MV-4-11 (cell line): ENCODE data around the gene PALM3.

Experiments
- DNase-seq: peaks from one replicate; lab custom pipeline; 2025; lab: John Stamatoyannopoulos, UW

Gene PALM3

DNA sequence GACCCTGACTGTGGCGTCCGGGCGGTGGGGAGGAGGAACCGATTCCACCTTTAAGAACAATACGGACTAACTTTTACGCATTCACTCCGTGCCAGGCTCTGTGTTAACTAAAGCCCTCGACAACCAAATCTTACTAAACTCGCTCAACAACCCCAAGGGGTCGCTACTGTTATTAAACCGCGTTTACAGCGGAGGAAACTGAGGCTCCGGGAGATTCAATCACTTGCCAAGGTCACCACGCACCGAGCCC lies 27.5 kb upstream of the PALM3 start:
- peak; percentile 69 for DNase-seq

DNA sequence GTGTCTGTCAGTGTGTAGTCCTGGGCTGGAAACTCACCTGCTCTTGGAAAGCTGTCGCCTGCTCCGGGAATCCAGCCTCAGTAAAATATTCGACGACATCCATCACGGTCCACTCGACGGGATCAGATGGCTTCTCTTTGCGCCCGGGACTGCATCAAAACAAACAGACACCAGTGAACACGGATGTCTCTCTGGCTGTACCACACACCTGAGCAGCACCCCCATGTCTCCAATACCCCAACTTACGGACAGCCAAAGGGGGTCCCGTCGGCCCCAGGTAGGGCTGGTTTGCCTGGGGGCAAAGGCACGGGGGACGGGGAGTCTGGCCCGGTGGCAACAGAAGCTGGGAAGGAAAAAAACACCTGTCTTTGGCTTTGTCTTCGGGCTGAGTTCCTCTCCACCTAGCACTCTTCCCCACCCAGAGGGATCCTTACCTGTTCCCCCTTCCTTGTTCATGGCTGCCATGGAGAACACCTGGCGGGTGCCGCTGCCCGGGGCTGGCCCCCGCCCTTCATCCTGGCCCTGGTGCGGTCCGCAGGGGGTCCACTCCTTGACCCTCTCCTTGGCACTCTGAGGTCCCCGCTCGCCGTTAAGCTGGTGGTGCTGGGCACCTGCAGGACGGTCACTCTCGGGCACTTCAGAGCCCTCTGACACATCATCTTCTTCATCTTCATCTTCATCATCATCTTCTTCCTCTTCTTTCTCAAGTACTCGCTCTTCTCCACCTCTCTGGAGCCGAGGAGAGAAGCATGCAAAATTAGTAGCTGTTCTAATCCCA lies 26.9 kb upstream of the PALM3 start:
- no peak for DNase-seq

DNA sequence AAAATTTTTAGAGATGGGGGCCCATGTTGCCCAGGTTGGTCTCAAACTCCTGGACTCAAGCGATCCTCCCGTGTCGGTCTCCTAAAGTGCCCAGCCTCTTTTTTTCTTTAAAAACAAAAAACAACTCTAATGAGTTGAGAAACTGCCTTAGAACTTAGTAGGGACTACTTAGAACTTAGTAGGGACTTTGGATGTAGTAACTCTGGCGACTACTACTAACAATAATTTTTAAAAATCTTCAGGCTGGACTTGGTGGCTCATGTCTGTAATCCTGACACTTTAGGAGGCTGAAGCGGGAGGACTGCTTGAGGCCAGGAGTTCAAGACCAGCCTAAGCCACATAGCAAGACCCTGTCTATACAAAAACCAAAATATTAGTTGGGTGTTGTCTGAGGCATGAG lies 24.2 kb upstream of the PALM3 start:
- DNase-seq, result no peak

DNA sequence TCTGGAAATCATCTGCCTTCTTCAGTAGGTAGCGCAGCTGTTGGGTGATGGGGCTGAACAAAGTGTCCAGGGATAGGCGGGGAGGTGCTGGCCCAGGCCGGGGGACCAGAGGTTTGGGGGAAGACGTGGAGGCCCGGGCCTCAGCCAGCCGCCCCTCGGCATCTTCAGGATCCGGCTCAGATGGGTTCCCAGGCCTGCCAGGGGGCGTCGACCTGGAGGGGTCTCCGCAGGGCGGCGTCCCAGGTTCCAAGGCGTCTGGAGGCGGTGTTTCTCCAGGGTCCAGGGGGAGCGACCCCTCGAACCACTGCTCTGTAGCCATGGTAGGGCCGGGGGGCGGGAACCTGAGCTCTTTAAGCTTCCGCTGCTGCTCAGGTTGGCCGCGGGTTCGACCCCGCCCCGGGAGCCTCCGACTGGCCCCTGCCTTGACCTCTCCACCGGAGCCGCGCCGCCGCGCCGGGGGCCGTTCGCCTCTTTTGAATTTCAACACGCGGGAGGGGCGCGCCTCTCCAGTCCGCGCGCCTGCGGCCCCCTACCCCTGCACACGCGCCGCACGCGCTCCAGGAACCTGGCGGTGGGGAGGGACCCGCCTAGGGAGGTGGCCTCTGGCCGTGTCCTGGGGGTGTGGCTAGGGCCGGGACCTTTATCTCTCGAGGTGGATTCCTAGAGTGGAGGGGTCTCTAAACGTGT lies 23.6 kb upstream of the PALM3 start, which contains the start of gene C19orf67:
Gene C19orf67, minus strand, starts transcription at position 475 of the 687 bp plus-strand sequence. Its CDS starts 156 bp downstream, at position 319.
- DNase-seq, result no peak

DNA sequence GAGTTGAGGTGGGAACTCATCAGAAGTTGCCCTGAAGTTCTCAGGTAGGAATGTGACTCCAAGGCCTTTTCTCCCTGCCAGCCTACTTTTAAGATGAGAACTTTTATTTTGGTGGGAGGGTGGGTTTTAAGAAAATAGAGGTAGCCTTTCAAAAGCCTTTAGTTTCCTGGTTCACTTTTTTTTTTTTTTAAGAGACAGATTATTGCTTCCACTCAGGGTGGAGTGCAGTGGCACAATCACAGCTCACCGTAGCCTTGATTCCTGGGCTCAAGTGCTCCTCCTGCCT lies 20.7 kb upstream of the PALM3 start:
- no peak for DNase-seq

DNA sequence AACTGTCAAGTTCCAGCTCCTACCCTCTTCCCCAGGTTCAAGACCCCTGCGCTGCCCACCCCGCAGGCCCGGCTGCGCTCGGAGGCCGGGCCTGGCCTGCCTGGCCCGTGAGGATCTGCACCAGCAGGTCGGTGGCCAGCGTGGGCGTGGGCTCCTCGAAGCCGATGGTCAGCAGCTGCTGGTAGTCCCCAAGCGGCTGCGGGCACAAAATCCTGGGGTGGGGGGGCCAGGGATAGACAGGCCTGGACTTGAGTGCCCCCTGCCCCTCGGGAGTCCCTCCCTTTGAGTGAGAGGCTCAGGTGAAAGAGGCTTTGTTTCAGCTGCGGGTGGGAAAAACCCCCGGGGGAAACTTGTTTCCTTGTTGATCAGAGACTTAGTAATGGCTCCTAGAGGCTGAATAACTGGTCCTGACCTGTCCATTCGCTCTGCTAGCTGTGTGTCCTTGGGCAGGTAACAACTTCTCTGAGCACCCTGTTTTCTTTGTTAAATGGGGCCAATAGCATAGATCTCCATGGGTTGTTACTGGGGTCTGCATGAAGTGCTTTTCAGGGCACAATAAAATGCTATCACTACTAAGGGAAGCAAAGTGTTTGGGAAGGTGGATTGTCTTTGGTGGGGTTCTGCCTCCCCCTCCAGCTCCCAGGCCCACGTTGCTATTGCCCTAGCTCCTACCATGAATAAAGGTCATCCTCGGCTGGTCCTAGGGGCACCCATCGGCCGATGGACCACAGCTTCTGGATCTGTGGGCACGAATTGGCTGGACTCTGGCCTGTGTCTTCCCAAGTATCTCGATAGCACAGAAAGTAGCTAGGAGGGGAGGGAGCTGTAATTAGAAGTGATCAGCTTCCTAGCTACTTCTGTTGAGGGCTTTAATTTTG lies 20.2 kb upstream of the PALM3 start:
- DNase-seq, result no peak

DNA sequence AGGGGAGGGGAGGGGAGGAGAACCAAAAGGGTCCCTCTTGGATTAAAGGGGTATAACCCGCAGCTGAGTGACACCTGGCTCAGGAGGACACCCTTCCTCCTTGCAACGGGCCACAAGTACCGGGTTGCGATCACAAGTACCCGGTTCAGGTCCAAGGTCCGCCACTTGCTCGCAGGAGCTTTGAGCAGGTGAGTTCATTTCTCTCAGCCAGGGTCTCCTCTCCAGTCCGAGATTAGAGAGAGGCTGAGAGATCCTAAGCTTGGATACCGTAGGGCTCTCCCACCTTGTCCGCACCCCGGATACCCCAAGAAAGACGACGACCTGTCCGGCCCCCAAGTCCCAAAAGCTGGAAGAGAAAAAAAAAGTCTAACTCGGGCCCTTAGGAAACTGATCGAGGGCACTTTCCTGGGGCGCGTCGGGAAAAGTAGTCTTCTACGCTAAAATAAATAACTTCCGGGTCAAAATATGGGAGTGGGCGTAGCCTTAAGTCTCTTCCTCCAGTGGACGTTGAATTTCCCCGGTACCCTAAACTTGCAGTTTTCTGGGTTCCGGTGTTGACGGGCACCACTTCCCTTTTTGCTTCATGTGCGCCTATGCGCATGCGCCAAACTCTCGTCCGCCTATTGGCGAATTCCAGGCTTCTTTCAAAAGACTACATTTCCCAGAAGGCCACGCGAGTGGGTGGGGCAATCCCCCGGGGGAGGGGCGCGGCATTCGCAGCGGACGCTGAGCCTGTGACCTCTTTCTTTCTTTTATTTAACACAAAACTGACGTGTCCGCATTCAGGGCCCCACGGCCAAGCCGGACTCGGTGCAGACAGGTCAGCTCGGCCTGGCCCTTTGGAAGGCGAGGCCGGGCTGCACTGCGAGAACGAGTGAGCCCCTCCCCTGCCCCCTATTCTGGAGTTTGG lies 19.3 kb upstream of the PALM3 start:
- peak; percentile 100 for DNase-seq

DNA sequence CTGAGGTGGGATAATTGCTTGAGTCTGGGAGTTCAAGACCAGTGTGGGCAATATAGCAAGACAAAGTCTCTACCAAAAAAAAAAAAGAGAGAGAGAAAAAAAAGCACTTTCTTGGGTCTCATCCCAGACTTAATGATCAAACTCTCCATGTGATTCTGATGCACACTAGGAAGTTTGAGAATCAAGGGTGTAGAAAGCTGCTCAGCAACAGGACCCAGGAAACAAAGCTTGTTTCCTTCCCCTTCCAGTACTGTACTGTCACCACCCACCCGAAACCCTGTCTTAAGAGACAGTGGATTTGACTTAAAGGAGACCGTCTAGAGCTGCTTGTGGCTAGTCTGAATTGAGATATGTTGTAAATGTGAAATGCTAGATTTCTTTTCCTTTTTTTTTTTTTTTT lies 16.5 kb upstream of the PALM3 start:
- peak; percentile 61 for DNase-seq

DNA sequence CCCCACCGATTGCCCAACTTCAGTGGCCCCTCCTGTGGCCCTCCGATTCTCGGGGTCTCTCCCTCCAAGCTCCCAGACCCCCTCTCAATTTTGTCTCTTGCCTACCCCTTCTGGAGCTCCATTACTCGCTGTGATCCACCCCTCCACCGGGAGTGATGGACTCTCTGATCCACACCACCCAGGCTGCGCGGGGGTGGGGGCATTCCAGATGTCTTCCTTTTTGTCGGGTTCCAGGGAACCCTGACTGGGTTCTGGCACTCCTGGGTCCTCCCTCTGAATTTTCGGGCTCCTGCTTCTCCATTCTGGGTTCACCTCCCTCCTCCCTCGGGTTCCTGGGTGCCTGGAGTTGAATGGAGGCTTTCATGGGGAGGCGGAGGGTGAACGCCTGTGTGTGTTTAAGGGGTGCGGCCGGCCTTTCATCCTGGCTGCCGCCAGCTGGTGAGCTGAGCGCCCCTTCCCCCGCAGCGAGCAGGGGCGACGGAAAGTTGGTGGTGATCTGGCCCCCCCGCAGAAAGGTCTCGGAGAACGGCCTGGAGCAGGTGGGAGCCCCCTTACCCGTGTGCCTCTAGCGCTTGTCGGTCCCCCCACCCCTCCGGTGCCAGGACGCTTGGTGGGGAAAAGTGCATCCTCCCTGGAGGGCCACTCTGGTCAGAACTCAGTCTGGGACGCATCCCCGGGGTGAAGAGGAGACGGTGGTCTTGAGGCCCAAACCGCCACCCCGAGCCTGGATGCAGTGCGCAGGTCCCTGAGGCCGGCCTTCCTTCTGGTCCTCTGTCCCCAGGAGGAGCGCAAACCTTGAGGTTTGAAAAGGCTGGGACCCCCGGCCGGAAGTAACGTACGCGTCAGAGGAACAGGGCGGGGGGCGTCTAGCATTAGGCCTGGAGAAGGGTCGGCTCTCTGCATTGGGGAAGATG lies 12.3 kb upstream of the PALM3 start:
- DNase-seq, result no peak

DNA sequence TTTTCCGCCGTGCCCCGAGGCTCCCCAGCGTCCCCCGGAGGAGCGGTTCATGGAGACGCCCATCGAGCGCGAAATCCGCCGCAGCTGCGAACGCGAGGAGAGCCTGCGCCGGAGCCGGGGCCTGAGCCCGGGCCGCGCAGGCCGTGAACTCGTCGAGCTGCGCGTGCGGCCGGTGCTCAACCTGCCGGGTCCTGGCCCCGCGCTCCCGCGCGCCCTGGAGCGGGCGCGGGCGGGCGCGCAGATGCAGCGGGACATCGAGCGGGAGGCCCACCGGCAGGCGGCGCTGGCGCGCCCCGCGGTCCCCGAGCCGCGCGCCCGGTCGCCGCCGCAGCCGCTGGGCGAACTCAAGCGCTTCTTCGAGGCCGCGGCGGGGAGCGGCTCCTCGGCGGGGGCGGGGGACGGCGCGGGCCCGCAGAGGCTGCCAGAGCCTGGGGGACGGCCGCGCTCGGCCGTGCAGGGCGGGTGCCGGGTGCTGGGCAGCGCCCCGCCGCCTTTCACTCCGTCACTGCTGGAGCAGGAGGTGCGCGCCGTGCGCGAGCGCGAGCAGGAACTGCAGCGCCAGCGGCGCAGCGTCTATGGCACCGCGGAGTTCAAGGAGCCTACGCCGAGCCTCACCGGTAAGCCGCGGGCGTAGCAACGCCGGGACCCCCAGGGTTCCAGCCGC lies 11.5 kb upstream of the PALM3 start:
- peak; percentile 58 for DNase-seq

DNA sequence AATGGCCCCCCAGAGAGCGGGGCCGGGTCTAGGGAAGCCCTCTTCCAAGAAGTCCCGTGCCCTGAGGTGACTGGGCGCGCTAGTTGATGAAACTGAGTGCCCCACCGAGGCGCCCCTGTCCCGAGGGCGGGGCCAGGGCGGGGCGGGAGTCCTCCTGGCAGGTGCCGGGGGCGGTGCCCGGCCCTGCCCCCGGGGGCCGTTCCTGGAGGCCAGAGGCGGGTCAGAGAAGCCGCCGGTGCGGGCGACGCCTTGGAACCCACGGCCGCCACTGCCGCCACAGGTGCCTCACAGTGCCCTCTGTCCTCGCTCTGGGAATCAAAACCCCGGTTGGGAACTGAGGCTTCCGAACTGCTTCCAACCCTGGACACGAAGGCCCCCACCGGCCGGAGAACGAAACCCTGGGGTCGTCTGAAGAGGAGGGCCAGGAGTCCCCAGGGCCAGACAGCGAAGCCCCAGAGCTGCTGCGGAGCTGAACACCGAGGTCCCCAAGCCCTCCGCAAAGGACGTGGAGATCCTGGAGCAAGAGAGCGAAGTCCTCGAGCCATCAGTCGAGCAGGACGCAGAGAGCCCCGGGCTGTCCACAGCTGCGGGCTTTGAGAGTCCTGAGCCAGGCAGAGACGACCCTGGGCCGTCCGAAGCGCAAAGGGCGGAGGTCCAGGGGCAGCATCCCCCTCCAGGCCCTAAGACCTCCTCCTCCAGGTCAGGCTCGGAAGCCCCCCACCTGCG lies 10.8 kb upstream of the PALM3 start, which contains the start of gene MISP3:
Gene MISP3, plus strand, starts transcription at position 252 of the 726 bp plus-strand sequence. CDS start 524 bp downstream, outside the sequence.
- DNase-seq, result no peak

DNA sequence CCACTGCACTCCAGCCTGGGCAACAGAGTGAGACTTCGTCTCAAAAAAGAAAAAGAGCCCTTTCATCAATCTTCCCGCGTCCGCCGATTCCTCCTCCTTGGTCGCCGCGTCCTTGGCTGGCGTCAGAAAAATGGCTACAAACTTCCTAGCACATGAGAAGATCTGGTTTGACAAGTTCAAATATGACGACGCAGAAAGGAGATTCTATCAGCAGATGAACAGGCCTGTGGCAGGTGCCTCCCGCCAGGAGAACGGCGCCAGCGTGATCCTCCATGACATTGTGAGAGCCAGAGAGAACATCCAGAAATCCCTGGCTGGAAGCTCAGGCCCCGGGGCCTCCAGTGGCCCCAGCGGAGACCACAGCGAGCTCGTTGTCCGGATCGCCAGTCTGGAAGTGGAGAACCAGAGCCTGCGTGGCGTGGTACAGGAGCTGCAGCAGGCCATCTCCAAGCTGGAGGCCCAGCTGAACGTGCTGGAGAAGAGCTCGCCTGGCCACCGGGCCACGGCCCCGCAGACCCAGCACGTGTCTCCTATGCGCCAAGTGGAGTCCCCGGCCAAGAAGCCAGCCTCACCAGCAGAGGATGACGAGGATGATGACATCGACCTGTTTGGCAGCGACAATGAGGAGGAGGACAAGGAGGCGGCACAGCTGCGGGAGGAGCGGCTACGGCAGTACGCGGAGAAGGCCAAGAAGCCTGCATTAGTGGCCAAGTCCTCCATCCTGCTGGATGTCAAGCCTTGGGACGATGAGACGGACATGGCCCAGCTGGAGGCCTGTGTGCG lies 8.6 kb upstream of the PALM3 start:
- no peak for DNase-seq

DNA sequence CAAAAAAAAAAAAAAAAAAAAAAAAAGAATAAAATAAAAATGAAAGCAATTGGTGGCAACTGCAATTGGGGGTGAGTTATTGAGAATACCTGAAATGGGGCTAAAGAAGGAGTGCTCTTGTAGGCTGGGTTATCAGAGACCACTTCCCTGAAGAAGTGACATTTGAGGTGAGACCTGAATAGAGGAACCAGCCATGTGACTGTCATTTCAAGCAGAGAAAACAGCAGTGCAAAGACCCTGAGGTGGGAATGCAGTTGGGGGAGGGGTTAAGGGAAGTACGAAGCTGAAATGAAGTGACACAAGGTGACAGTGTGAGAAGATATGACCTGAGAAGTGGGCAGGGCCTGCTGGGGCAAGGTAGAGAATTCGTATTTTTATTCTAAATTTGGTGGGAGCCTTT lies 4.3 kb upstream of the PALM3 start:
- peak; percentile 22 for DNase-seq

DNA sequence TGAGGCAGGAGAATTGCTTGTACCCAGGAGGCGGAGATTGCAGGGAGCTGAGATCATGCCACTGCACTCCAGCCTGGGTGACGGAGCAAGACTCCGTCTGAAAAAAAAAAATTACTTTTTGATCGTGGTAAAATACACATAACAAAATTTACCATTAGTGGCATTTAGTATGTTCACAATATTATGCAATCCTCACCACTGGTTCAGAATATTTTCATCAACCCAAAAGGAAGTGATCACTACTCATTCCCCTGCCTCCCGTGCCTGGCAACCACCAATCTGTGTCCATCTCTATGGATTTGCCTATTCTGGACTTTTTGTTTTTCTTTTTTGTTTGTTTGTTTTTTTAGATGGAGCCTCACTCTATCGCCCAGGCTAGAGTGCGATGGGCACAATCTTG lies 1.2 kb upstream of the PALM3 start:
- peak; percentile 44 for DNase-seq

DNA sequence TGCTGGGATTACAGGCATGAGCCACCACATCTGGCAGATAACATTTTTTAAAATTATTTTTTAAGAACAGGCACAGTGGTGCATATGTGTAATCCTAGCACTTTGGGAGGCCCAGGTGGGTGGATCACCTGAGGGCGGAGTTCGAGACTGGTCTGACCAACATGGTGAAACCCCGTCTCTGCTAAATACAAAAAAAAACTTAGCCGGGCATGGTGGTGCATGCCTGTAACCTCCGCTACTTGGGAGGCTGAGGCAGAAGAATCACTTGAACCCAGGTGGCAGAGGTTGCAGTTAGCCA lies 631 bp upstream of the PALM3 start:
- no peak for DNase-seq

DNA sequence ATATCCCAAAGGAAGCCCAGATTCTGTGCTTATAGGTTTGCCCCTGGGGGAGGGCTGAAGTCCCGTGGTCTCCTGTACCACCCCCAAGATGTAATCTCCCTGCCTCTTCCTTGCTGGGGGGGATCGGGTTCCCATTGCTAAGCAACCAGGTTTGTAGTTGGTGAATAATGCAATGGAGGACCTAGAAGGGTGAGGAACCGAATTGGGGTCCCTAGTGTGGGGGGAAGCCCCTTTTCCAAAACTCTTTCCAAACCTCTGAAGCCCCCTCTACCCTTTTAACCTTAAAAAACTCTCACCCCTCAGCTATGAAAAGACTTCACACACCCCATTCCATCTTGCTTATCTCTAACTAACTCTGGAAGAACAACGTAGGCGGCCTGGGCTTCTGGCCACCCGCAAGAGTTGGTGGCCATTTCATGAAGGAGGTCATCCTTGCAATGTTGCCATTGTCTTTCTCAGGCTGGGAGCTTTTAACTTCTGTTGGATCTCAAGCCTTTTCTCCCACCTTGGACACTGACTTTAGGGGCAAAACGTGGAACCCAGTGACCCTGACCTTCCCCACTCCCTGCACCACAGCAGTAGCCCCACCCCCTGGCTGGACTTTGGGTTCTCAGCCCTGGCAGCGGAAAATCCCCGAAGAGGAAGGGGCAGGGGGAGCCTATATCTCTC lies 661 bp downstream of the PALM3 start:
- no peak for DNase-seq

DNA sequence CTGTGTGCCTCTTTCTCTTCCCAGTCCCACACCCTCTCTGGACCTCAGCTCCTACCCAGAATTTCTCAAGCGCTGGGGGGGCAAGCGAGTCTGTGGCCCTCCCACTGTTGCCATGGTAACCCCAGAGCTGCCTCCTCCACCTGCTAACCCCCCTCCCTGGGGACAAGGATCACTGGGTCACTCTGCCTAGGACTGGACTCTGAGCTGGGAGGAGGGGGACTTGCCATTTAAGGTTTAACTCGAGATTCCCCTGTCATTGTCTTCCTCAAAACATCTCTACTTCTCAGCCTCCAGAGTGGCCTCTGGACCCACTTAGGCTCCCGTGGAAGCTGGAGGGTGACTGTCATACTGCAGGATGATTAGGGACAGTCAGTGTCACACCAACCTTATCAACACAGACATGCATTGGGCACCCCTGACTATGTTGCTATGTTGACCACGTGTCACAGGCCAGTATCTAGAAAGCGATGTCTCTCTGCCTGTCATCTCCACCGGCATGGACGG lies 2.2 kb downstream of the PALM3 start:
- DNase-seq, result no peak

DNA sequence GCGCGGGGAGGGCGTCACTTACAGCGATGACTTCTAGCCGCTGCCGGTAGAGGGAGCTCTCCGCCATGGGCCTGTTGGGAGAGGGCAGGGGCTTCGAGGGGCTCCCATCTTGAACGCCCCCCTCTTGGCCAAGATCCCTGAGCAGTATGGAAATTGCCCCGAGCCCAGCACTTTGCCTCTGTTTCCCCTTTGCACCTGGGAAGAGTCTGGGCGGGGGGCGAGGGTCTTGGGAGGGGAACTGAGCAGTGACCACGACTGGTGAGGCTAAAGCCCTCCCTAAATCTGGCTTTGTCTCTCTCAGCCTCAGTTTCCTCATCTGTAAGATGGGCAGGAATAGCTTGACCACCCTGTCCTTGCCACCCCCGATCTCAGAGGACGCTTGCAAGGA lies 2.8 kb downstream of the PALM3 start:
- DNase-seq, result no peak
